HG03139 (cell line): ENCODE data around the gene ZSCAN1.
"Not testable (repeated sequence)": the region's sequence is repeated elsewhere in the genome, so short reads cannot be mapped to it uniquely, and the experiment has no call there.

Experiments
- ATAC-seq: cut with Tn5 transposase; IDR thresholded peaks from one replicate; pipeline ENCODE4 v1.9.1; 2021; ENCODE audit not compliant: unreplicated experiment

Gene ZSCAN1

GRCh38 chr19:58033741-58034476, at the start of gene ZSCAN1:
Gene ZSCAN1 (plus strand): TSS chr19:58034025. CDS start chr19:58037837, 3,812 bp downstream.
- no peak for ATAC-seq

DNA sequence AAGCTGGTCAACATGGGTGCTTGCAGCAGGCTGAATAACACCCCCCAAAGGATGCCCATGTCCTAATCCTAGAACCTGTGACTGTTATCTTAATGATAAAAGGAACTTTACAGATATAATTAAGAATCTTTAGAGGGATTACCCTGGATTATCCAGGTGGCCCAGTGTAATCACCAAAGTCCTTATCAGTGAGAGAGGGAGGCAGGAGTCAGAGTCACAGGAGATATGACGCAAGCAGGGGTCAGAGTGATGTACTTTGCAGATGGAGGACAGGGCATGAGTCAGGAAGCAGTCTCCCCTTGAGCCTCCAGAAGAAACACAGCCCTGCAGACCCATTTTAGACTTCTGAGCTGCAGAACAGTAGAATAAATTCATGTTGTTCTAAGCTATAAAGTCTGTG, 41.0 kb upstream of the ZSCAN1 start:
- ATAC-seq, result no peak

DNA sequence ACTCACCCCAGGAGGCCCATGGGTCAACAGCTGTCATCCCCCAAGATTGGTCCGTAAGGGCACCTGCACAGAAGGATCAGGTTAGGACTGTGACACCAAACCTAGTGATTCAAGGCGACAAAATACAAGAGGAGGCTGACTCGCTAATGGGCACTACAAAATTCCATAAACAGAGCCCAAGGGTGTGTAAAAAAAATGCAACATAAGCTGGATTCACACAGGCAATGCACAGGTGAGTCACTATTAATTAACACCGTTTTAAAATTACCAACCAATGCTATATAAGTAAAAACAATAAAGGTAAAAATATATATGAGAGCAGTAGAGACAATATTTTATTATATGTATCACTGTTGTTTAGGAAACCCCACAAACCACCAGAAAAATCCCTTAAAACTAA, 33.1 kb upstream of the ZSCAN1 start:
- ATAC-seq, result no peak

DNA sequence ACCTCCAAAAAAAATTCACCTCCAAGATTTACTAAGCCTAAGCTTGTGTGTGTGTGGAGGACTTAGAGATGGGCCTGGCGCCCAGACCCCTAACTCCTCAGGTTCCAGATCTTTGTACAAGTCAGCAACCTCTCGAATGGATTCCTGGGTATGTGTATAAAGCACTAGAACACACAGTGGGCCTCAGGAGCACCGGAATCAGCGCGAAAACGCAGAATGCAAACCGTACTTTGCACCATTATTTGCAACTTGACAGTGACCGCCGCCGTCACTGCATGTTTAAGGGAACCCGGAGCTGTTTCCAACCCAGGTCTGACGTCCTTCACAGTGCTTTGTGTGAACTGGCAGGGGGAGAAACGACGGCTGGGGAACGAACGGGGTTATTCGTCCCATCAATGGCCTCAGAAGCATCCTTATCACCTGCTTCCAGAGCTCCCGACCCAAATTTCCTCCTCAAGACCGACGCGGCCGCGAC, 31.9 kb upstream of the ZSCAN1 start:
- peak; percentile 2 for ATAC-seq

DNA sequence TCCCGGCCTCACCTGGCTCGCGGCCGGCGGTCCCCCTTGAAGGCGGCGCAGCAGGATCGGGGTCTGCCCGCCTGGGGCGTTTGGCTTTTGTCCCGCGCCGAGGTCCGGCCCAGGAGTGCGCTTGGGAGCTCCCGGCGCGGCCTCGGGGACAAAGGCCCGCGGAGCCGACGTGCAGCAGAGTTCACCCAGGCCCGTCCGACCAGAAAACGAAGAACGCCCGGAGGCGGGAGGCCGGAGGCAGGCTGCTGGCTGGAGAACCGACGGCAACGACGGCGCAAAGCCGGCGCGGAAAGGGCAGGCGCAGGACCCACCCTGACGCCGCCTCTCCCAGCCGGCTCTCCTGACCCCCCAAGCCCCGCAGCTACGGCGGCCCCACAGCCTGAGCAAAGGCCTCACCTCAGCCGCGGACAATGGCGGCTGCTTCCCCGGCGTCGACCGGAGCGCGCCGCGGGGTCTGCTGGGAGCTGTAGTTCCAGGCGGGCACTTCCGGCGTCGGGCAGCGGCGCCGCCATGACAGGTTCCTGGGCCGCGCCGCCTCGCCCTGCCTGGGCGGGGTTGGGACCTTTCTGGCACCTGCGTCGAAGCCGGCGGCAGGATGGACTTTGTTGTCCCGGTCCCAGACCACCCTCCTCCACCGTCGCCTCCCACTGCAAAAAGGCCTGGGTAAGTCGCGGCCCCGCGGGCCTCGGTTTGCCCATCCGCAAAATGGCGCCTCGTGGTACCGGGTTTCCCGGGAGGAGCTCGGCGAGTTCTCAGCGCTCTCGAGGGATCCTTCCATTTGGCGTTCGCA, 31.2 kb upstream of the ZSCAN1 start, which contains the start of gene ZNF606:
ZNF606 (minus strand) TSS at position 437 of the 790 bp plus-strand sequence. CDS start 1,501 bp downstream, outside the sequence.
- peak; percentile 89 for ATAC-seq

DNA sequence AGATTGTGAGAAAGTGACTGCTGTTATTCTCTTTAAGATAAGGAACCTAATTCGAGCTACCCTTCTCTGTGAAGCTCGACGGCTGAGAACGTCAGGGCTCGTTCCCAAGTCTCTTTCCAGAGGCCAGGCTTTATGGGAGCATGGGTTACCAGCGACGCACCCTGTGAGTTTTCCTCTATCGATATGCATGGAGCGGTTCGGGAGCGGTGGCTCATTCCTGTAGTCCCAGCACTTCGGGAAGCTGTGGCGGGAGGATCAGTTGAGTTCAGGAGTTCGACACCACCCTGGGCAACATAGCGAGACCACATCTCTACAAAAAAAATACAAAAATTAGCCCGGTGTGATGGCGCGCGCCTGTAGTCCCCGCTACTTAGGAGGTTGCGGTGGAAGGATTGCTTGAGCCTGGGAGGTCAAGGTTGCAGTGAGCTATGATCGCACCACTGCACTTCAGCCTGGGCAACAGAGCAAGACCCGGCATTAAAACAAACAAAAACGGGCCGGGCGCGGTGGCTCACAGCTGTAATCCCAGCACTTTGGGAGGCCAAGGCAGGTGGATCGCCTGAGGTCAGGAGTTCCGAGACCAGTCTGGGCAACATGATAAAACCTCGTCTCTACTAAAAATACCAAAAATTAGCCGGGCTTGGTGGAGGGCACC, 30.5 kb upstream of the ZSCAN1 start:
- ATAC-seq, result no peak

- ATAC-seq, result no peak
Measured at GRCh38 chr19:58007285-58007684, 26.5 kb upstream of the ZSCAN1 start.

DNA sequence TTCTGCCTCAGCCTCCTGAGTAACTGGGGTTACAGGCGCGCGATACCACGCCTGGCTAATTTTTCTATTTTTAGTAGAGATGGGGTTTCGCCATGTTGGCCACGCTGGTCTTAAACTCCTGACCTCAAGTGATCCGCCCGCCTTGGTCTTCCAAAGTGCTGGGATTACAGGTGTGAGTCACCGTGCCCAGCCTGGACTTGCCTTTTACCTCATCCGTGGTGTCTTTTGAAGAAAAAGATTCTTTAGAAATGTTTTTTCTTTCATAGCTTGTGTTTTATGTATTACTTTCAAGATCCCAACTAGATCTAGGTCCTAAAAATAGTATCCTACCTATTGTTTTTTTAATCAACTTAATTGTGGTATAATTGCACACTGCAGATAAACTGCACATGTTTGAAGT, 24.9 kb upstream of the ZSCAN1 start:
- not testable (repeated sequence) for ATAC-seq

- ATAC-seq, result no peak
Measured at GRCh38 chr19:58009301-58009665, 24.5 kb upstream of the ZSCAN1 start.

DNA sequence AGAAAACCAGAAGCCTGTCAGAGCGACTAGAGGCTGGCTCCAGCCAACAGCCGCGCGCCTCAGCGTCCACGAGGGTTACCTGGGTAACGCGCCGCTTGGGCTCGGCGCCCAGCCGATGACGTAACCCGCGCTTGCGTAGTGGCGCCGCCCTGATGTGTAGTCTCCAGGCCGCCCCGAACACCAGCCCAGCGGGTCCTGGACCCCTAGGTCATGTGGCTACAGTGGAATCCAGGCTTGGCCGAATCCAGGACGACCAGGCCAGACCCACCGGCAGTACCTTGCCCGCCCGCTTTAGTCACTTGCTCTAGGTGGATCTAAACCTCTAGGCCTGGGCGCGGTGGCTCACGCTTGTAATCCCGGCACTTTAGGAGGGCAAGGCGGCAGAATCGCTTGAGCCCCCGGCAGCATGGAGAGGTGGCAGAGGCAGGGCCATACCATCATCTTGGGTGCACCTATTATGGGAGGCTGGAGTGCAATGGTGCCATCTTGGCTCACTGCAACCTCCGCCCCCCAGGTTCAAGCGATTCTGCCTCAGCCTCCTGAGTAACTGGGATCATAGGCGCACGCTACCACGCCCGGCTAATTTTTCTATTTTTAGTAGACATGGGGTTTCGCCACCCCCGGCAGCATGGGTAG, 24.0 kb upstream of the ZSCAN1 start:
- ATAC-seq, result peak; percentile 87

DNA sequence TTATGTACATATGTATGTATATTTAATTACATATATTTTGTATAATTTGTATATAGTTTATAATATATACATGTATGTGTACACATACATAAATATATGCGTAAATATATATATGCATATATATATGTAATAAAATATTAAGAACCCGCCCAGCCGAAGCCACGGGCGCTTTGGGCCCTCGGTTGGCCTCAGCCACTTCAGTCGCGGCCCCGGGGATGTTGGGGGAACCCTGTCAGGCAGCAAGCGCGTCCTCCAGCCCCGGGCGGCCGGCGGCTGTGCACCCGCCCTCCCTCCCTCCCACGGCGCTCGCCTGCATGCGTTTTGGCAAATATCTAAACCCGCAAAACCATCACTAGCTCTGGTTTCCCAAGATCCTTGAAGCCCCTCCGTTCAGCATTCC, 23.3 kb upstream of the ZSCAN1 start:
- no peak for ATAC-seq

DNA sequence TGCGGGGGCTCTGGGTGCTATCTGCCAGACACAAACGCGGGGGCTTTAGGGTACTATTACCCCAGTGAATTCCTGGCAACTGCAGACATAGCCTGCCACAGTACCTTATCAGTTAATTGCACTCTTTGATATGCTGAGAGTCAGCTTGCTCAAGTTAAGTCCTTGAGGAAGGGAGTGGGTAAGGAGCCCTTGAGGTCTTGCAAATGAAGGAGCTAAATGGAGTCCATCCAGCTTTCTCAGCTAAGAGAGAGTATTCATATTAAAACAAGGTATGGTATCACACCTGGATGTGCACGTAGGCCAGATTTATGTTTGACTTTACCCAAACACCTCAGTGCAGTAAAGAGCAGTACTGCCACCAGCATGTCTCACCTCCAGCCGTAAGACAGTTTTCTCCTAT, 19.7 kb upstream of the ZSCAN1 start:
- no peak for ATAC-seq

DNA sequence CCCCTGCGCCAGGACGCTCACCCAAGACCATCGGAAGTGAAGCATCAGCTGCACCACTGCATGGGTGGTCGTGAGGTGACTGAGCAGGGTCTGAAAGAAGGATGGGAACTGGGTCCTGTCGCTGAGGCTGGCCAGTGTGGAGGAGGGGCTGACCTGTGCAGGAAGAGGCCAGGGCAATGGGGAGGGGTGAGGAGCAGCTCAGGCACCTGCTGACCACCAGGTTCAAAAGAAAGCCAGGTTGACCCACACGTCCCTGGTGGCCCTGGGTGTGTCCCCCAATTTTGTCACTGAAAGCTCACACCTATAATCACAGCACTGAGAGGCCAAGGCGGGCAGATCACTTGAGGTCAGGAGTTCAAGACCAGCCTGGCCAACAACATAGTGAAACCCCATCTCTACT, 13.7 kb upstream of the ZSCAN1 start:
- no peak for ATAC-seq

- ATAC-seq, result no peak
Measured at GRCh38 chr19:58021541-58022282, 12.1 kb upstream of the ZSCAN1 start.

GRCh38 chr19:58022283-58022660, 11.6 kb upstream of the ZSCAN1 start:
- ATAC-seq, result no peak

DNA sequence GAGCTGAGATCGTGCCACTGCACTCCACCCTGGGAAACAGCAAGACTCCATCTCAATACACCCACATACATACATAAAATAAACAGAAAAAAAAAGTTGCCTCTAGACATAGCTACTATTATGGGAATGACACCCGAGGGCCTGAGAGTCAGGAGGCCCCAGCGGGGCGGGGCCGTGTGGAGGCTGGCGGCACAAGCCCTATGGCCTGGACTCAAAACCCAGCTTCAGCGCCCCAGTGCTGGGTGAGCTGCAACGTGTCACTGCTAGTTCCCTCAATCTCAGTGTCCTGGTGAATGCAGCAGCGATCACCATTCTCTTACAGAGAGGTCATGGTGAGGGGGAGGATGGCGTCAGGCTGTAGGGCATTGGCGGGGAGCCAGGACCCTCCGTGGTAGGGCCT, 9.2 kb upstream of the ZSCAN1 start:
- no peak for ATAC-seq

GRCh38 chr19:58034477-58034793, 610 bp downstream of the ZSCAN1 start:
- ATAC-seq, result no peak

- ATAC-seq, result no peak
Measured at GRCh38 chr19:58035863-58036262, 2.0 kb downstream of the ZSCAN1 start.

GRCh38 chr19:58037927-58038687, 4.3 kb downstream of the ZSCAN1 start:
- no peak for ATAC-seq

DNA sequence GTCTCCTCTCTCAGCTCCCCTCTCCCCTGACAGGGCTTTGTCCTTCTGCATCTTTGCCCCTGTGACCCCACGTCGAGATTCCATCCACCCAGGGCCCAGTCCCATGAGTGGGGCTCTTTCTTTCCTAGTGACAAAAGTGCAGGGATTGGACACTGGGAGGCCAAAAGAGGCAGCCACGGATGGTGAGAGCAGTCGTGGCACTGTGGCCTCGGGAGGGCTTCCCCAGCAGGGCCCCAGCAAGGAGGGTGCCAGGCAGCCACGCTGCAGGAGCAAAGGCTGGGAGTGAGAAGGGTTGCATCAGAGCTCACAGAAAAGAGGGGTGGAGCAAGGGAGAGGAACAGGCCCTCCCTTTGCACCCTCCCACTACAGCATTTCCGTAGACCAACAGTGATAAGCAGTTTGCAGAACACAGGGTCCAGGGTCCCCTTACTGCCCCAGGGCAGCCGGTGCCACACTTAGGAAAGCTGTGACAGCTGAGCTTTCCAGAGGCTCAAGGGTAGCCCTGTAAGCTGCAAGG, 4.9 kb downstream of the ZSCAN1 start:
- ATAC-seq, result no peak
